ENCODE measurements around the gene CNDP1. TPM values are rescaled to one million over a fixed set of nuclear protein-coding genes. Genes with fewer than 3 reads are reported as not detected.

CNDP1 gene
- total and polyA plus RNA-seq, 2 donors (not counting 1 experiment from before 2014, with no cell fraction given), result 0.19 to 0.57 TPM

- ChIA-PET CTCF (interaction anchor here (0.7 to 1.3 kb wide), 6 partner anchors 14 to 160 kb away, joined by 3 to 4 read pairs (median 3); no protein-coding TSS in a partner anchor), POLR2A (no interaction called here)
- Histone ChIP-seq H3K27ac (ENCODE audit: low read length in 2 of 2) (peak overlapping the region; percentile 70 to 91), H3K36me3 (replicated peaks in 1 of 2; ENCODE audit: control extremely low read depth in 1 of 2, control insufficient read depth in 1 of 2, extremely low read depth in 1 of 2, insufficient read depth in 2 of 2, low read length in 1 of 2) (peaks cover 0 to 31% of the 10 kb centered on the region in 2 experiments), H4K20me1 (ENCODE audit: control insufficient read depth, insufficient read depth, low read length, poor library complexity, severe bottlenecking) (no peaks in the 10 kb centered on the region), H3K27me3 (replicated peaks in 1 of 4; ENCODE audit: control extremely low read depth in 1 of 4, control insufficient read depth in 3 of 4, insufficient read depth in 4 of 4, low read length in 3 of 4) (no peaks in the 10 kb centered on the region), H3K79me2 (ENCODE audit: control insufficient read depth, insufficient read depth, low read length) (peaks cover 42% of the 10 kb centered on the region), H3K9me3 (ENCODE audit: control extremely low read depth in 1 of 3, control insufficient read depth in 2 of 3, insufficient read depth in 1 of 3, low read length in 2 of 3) (no peaks in the 10 kb centered on the region), H3K4me1 (ENCODE audit: control insufficient read depth in 2 of 2, insufficient read depth in 2 of 2, low read length in 2 of 2) (peaks cover 45 to 59% of the 10 kb centered on the region in 2 donors), H3K4me3 (ENCODE audit: control extremely low read depth in 1 of 5, extremely low read depth in 1 of 5, insufficient read depth in 1 of 5, low read depth in 2 of 5, low read length in 4 of 5) (peak overlapping the region; percentile 41 to 72 (median 58)), H3K4me2 (replicated peaks; ENCODE audit: low read depth, low read length, poor library complexity, severe bottlenecking) (peak overlapping the region; percentile 71), H3K9ac (ENCODE audit: low read length) (peak overlapping the region; percentile 68), H2AFZ (ENCODE audit: insufficient read depth, low read depth, low read length, poor library complexity, severe bottlenecking) (peak overlapping the region; percentile 66)
- intact Hi-C loops (cut with micrococcal nuclease), result loop anchor here (1.0 to 10.0 kb wide), 5 partner anchors 157 to 1998 kb away; partner anchors contain the start of genes TSHZ1 and ZNF516
- Mint-ChIP-seq H3K27me3 (no peaks in the 10 kb centered on the region), H3K9me3 (ENCODE audit: insufficient read depth) (no peaks in the 10 kb centered on the region), H3K4me1 (peaks cover 62% of the 10 kb centered on the region), H3K4me3 (peak overlapping the region; percentile 87), H3K27ac (peak overlapping the region; percentile 92)
- DNase-seq (peak; percentile 71), ATAC-seq (ENCODE audit: low read depth) (peak; percentile 6)
- TF ChIP-seq EZH2 (IDR thresholded peaks at IDR 0.05; ENCODE audit: borderline replicate concordance, insufficient read depth, low read depth, low read length, poor library complexity, severe bottlenecking) (no peak), CTCF (IDR thresholded peaks at IDR 0.05) (no peak)
- 43% methylated on average over 7 of the region's 14 CpGs for WGBS (ENCODE audit: insufficient coverage)
Observed at GRCh38 chr18:74498712-74499627, 35.3 kb upstream of the CNDP1 start.

Data from B cell (primary cell).